Measurements from ENCODE around the gene ZNF532. TPM values are rescaled to one million over a fixed set of nuclear protein-coding genes. Genes with fewer than 3 reads are reported as not detected.

ZNF532 gene
- polyA plus RNA-seq, 1 donor (not counting 4 experiments of a cell fraction or from before 2014, with no cell fraction given), result 31.5 TPM

DNA sequence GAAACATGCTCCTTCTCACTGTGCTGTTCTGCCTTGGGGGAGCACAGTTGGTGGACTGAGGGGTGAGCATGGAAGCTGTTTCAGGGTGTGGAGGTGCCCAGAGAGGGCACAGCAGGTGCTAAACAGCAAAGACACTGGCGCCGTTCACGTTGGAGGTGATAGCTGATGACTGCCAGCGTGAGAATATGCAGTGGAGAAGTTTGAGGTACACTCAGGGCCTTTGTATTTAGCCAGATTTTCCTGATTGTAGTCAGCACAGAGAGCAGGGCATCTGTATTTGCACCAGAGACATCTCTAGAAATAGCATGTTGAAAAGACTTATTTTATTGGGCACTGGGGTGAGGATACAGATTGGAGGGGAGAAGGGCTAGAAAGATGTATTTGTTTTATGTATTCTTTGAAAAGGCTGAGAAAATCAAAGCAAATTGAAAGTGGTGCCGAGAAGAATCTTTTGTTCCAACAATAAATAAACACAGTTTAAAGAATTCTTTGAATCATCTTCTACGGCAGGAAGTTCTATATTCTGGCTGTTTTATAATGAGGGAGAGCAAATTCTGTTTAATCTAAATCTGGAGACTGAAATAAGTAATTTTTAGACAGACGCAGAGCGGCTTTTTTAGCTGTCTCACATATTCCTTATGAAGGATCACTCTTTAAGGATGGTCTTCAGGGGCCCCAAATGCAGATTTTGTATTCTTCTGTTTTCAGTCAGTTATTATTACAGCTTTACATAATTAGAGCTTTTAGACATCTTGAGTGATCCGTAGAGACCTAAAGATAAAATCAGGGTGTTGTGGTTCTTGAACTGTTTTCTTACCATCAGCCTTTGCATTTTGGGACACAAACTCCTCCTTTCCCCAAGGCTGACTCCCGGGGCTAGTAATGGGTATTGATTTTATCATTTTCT, 7.1 kb downstream of the ZNF532 start:
- Histone ChIP-seq H3K79me2 (ENCODE audit: control insufficient read depth, insufficient read depth, low read length) (peaks cover 9% of the 10 kb centered on the region), H3K9ac (ENCODE audit: control insufficient read depth, extremely low read depth, insufficient read depth, low read length) (no peak overlapping the region), H3K36me3 (ENCODE audit: control insufficient read depth in 2 of 2, extremely low read depth in 1 of 2, insufficient read depth in 2 of 2, low read length in 2 of 2) (peaks cover 16 to 21% of the 10 kb centered on the region in 2 experiments), H3K4me3 (ENCODE audit: control insufficient read depth in 2 of 3, extremely low read depth in 1 of 3, insufficient read depth in 2 of 3, low read depth in 1 of 3, low read length in 3 of 3) (no peak overlapping the region), H3K9me3 (ENCODE audit: control insufficient read depth, low read depth, low read length) (no peaks in the 10 kb centered on the region), H3K4me1 (ENCODE audit: control insufficient read depth, extremely low read depth, insufficient read depth, low read length) (peaks cover 13% of the 10 kb centered on the region), H3K9me1 (ENCODE audit: control insufficient read depth, extremely low read depth, insufficient read depth, low read length) (no peaks in the 10 kb centered on the region), H3K27ac (ENCODE audit: control insufficient read depth, insufficient read depth, low read length) (no peak overlapping the region), H3K27me3 (ENCODE audit: control insufficient read depth, extremely low read depth, insufficient read depth, low read length) (no peaks in the 10 kb centered on the region), H3K4me2 (ENCODE audit: control insufficient read depth, extremely low read depth, insufficient read depth, low read depth, low read length) (no peak overlapping the region), H2AFZ (ENCODE audit: control insufficient read depth, low read length) (no peak overlapping the region), H4K20me1 (ENCODE audit: control insufficient read depth, extremely low read depth, insufficient read depth, low read length) (no peaks in the 10 kb centered on the region)
- DNase-seq (ENCODE audit: low read depth, low spot score) (no peak), FAIRE-seq (no peak)
- dilution Hi-C loops (cut with MboI; ENCODE audit: extremely low pct_ligation_motif_present, low sequenced_read_pairs), result no loop called here
- TF ChIP-seq, protein P1, sequence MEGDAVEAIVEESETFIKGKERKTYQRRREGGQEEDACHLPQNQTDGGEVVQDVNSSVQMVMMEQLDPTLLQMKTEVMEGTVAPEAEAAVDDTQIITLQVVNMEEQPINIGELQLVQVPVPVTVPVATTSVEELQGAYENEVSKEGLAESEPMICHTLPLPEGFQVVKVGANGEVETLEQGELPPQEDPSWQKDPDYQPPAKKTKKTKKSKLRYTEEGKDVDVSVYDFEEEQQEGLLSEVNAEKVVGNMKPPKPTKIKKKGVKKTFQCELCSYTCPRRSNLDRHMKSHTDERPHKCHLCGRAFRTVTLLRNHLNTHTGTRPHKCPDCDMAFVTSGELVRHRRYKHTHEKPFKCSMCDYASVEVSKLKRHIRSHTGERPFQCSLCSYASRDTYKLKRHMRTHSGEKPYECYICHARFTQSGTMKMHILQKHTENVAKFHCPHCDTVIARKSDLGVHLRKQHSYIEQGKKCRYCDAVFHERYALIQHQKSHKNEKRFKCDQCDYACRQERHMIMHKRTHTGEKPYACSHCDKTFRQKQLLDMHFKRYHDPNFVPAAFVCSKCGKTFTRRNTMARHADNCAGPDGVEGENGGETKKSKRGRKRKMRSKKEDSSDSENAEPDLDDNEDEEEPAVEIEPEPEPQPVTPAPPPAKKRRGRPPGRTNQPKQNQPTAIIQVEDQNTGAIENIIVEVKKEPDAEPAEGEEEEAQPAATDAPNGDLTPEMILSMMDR (optimal IDR thresholded peaks at IDR 0.05 in 1 of 3, IDR thresholded peaks at IDR 0.05 in 1 of 3, conservative IDR thresholded peaks at IDR 0.05 in 1 of 3; ENCODE audit: extremely low read depth in 1 of 3, insufficient read depth in 2 of 3, low read length in 3 of 3), result no peak
- no peak for TF ChIP-seq EZH2 (IDR thresholded peaks at IDR 0.05; ENCODE audit: low read length)

DNA sequence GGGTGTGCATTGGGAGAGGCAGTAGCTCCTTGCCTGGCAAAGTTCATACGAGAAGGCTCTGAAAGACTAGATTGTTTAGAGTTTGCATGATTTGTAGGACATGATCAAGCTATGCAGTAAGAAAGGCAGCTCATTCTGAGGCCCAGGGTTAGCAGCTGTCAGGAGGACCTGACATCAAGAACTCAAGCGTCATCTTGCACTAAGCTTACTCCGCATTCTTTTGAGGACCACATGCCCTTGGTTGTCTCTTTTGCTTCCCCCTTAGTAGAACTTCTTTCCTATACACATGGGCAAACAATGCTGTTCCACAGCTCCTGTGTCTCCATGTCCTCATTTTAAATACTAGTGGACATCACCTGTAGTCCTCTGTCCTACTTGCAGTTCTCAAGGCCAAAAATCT, 14.0 kb downstream of the ZNF532 start:
- Histone ChIP-seq H3K36me3 (ENCODE audit: control insufficient read depth in 2 of 2, extremely low read depth in 1 of 2, insufficient read depth in 2 of 2, low read length in 2 of 2) (peaks cover 11 to 15% of the 10 kb centered on the region in 2 experiments), H3K9me1 (ENCODE audit: control insufficient read depth, extremely low read depth, insufficient read depth, low read length) (no peaks in the 10 kb centered on the region), H3K9ac (ENCODE audit: control insufficient read depth, extremely low read depth, insufficient read depth, low read length) (no peak overlapping the region), H3K9me3 (ENCODE audit: control insufficient read depth, low read depth, low read length) (no peaks in the 10 kb centered on the region), H3K4me2 (ENCODE audit: control insufficient read depth, extremely low read depth, insufficient read depth, low read depth, low read length) (no peak overlapping the region), H3K27ac (ENCODE audit: control insufficient read depth, insufficient read depth, low read length) (no peak overlapping the region), H3K4me3 (ENCODE audit: control insufficient read depth in 2 of 3, extremely low read depth in 1 of 3, insufficient read depth in 2 of 3, low read depth in 1 of 3, low read length in 3 of 3) (no peak overlapping the region), H3K4me1 (ENCODE audit: control insufficient read depth, extremely low read depth, insufficient read depth, low read length) (no peaks in the 10 kb centered on the region), H3K79me2 (ENCODE audit: control insufficient read depth, insufficient read depth, low read length) (peaks cover 7% of the 10 kb centered on the region), H4K20me1 (ENCODE audit: control insufficient read depth, extremely low read depth, insufficient read depth, low read length) (no peaks in the 10 kb centered on the region), H3K27me3 (ENCODE audit: control insufficient read depth, extremely low read depth, insufficient read depth, low read length) (no peaks in the 10 kb centered on the region), H2AFZ (ENCODE audit: control insufficient read depth, low read length) (no peak overlapping the region)
- no peak for FAIRE-seq
- TF ChIP-seq, protein P1 (optimal IDR thresholded peaks at IDR 0.05 in 1 of 3, IDR thresholded peaks at IDR 0.05 in 1 of 3, conservative IDR thresholded peaks at IDR 0.05 in 1 of 3; ENCODE audit: extremely low read depth in 1 of 3, insufficient read depth in 2 of 3, low read length in 3 of 3), result no peak
- TF ChIP-seq EZH2 (IDR thresholded peaks at IDR 0.05; ENCODE audit: low read length), result no peak
- dilution Hi-C loops (cut with MboI; ENCODE audit: extremely low pct_ligation_motif_present, low sequenced_read_pairs), result no loop called here
- DNase-seq (ENCODE audit: low read depth, low spot score), result no peak

Data from keratinocyte (primary cell).